Kidney tubule cell (primary cell): Measurements from ENCODE around the gene DOC2A.

ENCODE experiments used
- DNase-seq: peaks from one replicate; pipeline ENCODE4 v3.0.0-alpha.2; 2018; ENCODE audit warnings: low spot score

The DOC2A gene

GRCh38 chr16:29989111-29989858 lies 21.5 kb downstream of the DOC2A start:
- no peak for DNase-seq

- DNase-seq, result no peak
Observed at GRCh38 chr16:29988346-29989075, 22.3 kb downstream of the DOC2A start.

GRCh38 chr16:29987371-29988085 lies 23.3 kb downstream of the DOC2A start:
- no peak for DNase-seq

- no peak for DNase-seq
Observed at GRCh38 chr16:29986931-29987330, 23.9 kb downstream of the DOC2A start.

GRCh38 chr16:29986231-29986630 lies 24.6 kb downstream of the DOC2A start:
- no peak for DNase-seq

GRCh38 chr16:29985271-29985811 lies 25.5 kb downstream of the DOC2A start:
- no peak for DNase-seq

GRCh38 chr16:29984764-29985147 lies 26.1 kb downstream of the DOC2A start:
- no peak for DNase-seq

GRCh38 chr16:29984137-29984763 lies 26.6 kb downstream of the DOC2A start:
- no peak for DNase-seq

- no peak for DNase-seq
Observed at GRCh38 chr16:29983420-29984136, 27.2 kb downstream of the DOC2A start.

- DNase-seq, result no peak
Observed at GRCh38 chr16:29982560-29983419, 28.0 kb downstream of the DOC2A start.

- no peak for DNase-seq
Observed at GRCh38 chr16:29978564-29979270, 32.1 kb downstream of the DOC2A start.

GRCh38 chr16:29978081-29978480 lies 32.7 kb downstream of the DOC2A start:
- no peak for DNase-seq

GRCh38 chr16:29977063-29977825 lies 33.6 kb downstream of the DOC2A start:
- no peak for DNase-seq

GRCh38 chr16:29975811-29976511 lies 34.9 kb downstream of the DOC2A start:
- DNase-seq, result no peak

GRCh38 chr16:29975134-29975538 lies 35.7 kb downstream of the DOC2A start:
- DNase-seq, result no peak

- DNase-seq, result peak; percentile 33
Observed at GRCh38 chr16:29974291-29975133, 36.3 kb downstream of the DOC2A start.
